SK-N-DZ (cell line): ENCODE data around the gene RNPEPL1.

Source experiments
- DNase-seq: peaks from one replicate; pipeline ENCODE4 v3.0.0-alpha.2; 2015; ENCODE audit warnings: low spot score

Gene RNPEPL1

DNA sequence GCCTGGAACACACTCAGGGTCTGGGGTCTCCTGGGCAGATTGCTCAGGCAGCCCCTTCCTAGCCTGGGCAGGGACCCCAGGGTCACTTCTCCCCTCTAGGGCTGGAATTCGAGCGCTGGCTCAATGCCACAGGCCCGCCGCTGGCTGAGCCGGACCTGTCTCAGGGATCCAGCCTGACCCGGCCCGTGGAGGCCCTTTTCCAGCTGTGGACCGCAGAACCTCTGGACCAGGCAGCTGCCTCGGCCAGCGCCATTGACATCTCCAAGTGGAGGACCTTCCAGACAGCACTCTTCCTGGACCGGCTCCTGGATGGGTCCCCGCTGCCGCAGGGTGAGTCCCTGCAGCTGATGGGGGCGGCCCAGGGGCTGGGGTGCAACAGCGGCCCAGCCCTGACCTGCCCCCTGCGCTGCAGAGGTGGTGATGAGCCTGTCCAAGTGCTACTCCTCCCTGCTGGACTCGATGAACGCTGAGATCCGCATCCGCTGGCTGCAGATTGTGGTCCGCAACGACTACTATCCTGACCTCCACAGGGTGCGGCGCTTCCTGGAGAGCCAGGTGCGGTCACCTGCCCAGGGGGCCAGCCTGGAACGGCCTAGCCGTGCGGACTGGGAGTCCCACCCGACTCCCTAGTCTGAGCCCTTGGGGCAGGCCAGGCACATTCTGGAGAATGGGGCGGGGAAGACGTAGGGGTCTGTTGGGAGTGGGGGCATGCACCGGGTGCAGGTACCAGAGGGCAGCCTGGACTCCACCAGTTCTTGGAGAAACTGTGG, 8.3 kb downstream of the RNPEPL1 start:
- DNase-seq, result no peak

- no peak for DNase-seq
These were observed 9.2 kb downstream of the RNPEPL1 start for GRCh38 chr2:240577281-240578109.

DNA sequence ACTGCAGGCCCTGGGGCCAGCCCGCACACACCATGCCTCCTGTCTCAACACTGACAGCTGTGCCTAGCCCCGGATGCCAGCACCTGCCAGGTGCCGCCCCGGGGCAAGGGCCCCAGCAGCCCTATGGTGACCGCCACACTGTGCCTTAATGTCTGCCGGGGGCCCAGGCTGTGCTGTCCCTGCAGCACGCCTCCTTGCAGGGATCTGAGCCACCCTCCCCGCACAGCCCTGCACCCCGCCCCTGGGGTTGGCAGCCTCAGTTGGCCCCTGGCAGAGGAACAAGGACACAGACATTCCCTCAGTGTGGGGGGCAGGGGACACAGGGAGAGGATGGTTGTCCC, 9.8 kb downstream of the RNPEPL1 start:
- no peak for DNase-seq

- DNase-seq, result no peak
These were observed 10.2 kb downstream of the RNPEPL1 start for GRCh38 chr2:240578488-240578887.

GRCh38 chr2:240579071-240579762, 10.9 kb downstream of the RNPEPL1 start:
- DNase-seq, result no peak

DNA sequence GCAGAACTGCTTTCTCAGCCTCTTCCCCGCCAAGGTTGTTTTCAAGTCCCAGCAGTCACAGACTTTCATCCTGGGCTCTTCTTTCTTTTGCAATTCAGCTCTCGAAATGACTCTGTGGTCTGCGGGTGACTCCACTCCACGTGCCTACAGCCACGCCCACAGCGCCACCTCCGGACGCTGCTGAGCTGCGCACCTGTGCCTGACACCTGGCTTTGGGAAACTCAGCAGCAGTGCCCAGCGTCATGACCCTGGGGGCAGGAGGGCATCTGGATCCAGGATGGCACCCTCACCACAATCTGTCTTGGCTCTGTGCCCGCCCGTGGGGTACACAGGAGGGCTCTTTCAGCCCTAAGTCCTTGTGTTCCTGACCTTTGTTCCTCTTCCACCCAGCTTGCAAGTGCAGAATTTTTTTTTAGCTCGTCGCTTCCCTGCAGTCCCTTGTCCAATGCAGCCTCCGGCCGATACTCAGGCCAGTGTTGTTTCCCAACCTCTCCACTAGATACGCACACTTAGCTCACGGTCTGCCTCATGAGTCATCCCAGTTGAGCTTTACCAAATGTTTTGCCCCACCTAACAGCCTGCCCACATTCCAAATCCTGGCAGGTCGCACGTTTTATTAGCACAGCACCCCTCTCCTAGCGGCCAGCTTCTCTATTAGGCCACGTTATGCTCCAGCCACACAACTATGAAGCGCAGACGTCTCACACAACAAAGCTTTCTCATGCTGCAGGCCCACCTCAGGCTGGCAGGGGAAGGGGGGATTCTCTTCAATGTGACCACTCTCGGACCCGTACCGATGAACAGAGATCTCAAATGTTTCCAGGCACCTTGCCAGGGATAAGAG, 11.7 kb downstream of the RNPEPL1 start:
- DNase-seq, result no peak

- no peak for DNase-seq
These were observed 13.5 kb downstream of the RNPEPL1 start for GRCh38 chr2:240581811-240582210.

GRCh38 chr2:240582781-240583180, 14.5 kb downstream of the RNPEPL1 start:
- no peak for DNase-seq

DNA sequence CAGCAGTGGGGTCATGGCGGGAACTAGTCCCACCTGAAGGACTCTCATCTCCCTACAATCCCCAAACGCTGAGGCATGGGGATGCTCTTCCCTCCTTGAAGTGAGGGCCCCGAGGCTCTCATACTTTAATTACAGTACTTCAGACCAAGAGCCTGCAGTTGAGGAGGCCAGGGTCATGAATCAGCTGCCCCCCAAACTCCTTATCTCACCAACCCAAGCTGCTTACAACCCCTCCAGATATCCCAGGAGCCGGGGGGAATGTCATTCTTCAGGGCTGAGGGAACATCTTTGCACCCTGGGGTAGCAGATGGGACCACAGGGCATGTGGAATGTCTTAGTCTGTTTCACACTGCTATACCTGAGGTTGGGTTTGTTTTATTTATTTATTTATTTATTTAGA, 15.5 kb downstream of the RNPEPL1 start:
- no peak for DNase-seq

- DNase-seq, result no peak
These were observed 16.3 kb downstream of the RNPEPL1 start for GRCh38 chr2:240584486-240585031.

- no peak for DNase-seq
These were observed 16.8 kb downstream of the RNPEPL1 start for GRCh38 chr2:240585101-240585500.

DNA sequence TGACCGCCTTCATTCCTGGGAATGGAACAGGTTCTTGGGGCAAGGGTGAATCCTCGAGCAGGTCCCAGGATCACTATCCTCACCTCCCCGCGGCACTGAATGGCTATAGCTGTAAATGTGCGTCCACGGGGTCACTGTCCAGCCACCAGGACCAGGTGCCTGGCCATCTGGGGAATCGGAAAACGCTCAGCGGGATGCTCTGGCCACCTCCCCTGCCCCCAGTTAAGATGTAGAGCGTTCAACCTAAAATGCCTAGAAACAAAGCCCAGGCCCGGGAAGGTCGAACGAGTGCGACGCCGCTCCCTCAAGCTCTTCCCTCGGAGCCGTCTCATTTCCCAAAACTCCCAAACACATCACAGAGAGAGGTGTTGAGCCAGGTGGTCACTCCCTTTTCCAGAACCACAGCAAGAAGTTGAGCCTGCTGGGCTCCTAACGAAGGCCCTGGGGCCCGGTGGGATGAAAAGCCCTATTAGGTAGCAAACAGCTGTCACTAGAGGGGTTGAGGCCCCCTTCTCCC, 17.5 kb downstream of the RNPEPL1 start:
- no peak for DNase-seq

- DNase-seq, result peak; percentile 95
These were observed 18.1 kb downstream of the RNPEPL1 start, which contains the start of gene CAPN10 for GRCh38 chr2:240586198-240586918. CAPN10 (plus strand) TSS chr2:240586734; CDS start chr2:240586912, 178 bp downstream.

DNA sequence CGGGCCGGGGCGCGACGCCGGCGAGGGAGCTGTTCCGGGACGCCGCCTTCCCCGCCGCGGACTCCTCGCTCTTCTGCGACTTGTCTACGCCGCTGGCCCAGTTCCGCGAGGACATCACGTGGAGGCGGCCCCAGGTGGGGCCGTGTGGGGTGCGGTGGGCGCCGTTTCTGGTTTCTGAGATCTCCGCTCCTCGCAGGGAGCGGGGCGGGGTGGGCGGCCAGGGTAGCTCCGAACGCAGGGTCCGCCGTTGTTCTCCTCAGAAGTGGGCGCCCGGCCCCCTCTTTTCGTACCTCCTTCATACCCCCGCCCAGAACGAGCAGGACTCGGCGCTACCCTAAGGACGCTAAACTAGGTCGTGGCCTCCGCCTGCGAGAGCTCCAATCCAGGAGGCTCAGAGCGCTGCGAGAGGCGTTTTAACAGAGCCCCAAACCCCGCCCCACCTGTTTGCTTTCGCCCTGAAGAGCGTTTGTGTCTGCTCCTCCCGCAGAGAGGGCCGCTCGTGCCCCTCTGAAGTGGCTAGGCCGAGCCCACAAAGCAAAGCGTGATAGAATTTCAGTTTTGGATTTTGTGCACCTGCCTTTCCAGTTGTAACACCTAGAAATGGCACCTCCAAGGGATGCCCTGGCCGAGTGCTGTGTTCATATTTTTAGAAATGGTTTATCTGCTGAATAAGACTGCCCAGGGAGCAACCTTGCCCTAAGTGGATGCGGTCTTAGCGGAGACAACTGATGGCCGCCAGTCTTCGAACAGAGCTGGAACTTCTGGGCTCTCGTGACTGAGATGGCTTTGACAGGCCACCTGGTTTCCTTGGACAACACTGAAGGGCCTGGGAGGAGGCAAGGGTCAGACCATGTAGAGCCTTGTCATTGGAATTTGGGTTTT, 18.9 kb downstream of the RNPEPL1 start:
- no peak for DNase-seq

DNA sequence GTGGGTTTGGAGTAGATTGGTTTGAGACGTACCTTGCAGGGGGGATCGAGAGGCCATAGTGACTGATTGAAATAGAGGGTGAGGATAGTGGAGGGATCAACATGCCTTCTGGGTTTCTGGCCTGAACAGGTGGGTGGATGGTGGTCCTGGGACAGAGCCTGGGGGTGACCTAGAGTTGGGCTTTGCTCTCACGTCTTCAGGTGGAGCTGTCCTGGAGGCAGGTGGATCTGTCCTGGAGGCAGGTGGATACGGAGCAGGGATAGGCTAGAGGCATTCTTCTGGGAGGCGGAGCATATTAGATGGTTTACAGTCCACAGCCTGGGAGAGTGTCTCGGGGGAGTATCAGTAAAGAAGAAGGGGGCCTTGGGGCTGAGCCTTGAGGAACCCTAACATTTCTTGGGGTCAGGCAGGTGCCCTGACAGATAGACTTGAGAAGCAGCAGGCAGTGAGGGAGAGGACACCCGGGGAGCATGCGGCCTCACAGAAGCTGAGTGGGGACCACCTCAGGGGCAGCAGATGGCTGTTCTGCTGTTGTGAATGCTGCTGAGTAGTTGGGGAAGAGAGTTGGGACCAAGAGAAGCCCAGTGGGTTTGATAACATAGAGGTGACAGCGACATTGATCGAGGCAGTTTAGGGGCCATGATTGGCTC, 19.8 kb downstream of the RNPEPL1 start:
- no peak for DNase-seq

DNA sequence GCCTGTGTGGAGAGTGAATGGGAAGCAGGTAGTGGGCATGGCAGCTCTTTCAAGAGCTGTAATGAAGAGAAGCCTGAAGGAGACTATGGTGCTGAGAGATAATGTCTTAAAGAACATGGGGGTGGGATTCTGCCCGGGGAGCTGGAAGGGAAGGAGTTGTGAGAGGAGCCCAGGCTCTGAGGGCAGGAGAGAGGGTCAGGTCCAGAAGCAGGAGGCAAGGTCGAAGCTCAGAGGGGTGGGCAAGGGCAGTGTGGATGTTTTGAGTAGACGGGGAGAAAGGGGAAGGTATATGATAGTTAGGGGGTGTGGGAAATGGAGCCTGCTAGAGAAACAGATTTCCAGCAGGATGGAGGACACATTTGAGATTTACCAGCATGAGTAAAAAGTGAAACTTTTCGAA, 20.4 kb downstream of the RNPEPL1 start:
- no peak for DNase-seq

DNA sequence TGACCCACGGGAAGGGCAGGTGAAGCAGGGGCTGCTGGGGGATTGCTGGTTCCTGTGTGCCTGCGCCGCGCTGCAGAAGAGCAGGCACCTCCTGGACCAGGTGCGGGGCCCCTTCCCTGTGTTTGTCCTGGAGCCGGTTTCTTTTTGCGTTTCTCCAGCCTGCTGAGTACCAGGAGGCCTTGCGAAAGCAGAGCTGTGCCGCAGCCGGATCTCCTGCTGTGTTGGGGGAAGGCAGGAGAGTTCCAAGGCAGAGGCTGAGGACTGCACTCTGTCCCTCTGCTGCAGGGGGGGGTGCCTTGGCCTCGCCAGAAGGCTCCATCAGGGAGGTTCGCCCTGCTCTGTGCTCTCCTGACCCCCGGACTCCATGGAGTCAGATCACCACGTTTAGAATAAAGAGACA, 21.1 kb downstream of the RNPEPL1 start:
- no peak for DNase-seq

GRCh38 chr2:240589850-240590525, 21.7 kb downstream of the RNPEPL1 start:
- DNase-seq, result no peak
